Tibial artery (tissue), 4 donors: ENCODE data around the gene SLC25A52.

Experiments
- DNase-seq, 2 donors: peaks; one replicate each; pipeline ENCODE4 v3.0.0-alpha.2; 2019
- H3K27ac ChIP-seq, 2 donors: fragments of 200-600 bp; sonication (generic) in 1 of 2; 1 replicate in 1 of 2; 2 replicates in 1 of 2; pipeline ENCODE4 v1.5.1; 2018 to 2019; ENCODE audit warnings: mild to moderate bottlenecking in 1 of 2
- H3K27me3 ChIP-seq, 2 donors: fragments of 200-600 bp; sonication (generic) in 1 of 2; one replicate each; pipeline versions ENCODE4 v1.5.1 to v1.6.0; 2016 to 2019
- H3K36me3 ChIP-seq, 3 donors: fragments of 200-600 bp; sonication (generic) in 2 of 3; one replicate each; pipeline ENCODE4 v1.5.1; 2016 to 2019; ENCODE audit warnings: mild to moderate bottlenecking in 2 of 3
- H3K4me1 ChIP-seq, 4 donors: fragments of 200-600 bp; sonication (generic) in 2 of 4; 1 replicate in 3 of 4; 2 replicates in 1 of 4; pipeline ENCODE4 v1.5.1; 2016 to 2019
- H3K4me3 ChIP-seq, 2 donors: fragments of 200-600 bp; sonication (generic) in 1 of 2; 1 replicate in 1 of 2; 2 replicates in 1 of 2; pipeline ENCODE4 v1.5.1; 2018 to 2019; ENCODE audit warnings: mild to moderate bottlenecking in 2 of 2
- H3K9me3 ChIP-seq, 3 donors: fragments of 200-600 bp; sonication (generic) in 1 of 3; one replicate each; pipeline ENCODE4 v1.5.1; 2016 to 2019
- CTCF ChIP-seq, 2 experiments: fragments of 200-600 bp in 1 of 2; fragments of 450-650 bp in 1 of 2; IDR thresholded peaks; one replicate each; pipeline ENCODE4 v1.5.1; 2017 to 2019; ENCODE audit warnings: antibody characterized with exemption in 2 of 2, mild to moderate bottlenecking in 1 of 2, moderate library complexity in 1 of 2
- intact Hi-C: fragments of 100-400 bp; cut with DNase I; formaldehyde crosslinking; loops from one replicate; pipeline ENCODE4 v1.15.0; 2023; ENCODE audit warnings: low total_unique reads

The SLC25A52 gene

GRCh38 chr18:31776093-31776492, 15.4 kb upstream of the SLC25A52 start:
- no peaks in the 10 kb centered on the region for H3K4me1 ChIP-seq
- no peaks in the 10 kb centered on the region for H3K36me3 ChIP-seq
- H3K27me3 ChIP-seq: no peaks in the 10 kb centered on the region
- H3K4me3 ChIP-seq: no peak overlapping the region
- no peak overlapping the region for H3K27ac ChIP-seq
- intact Hi-C loops: no loop called here
- TF ChIP-seq CTCF (IDR thresholded peaks at IDR 0.05): no peak
- DNase-seq: no peak
- peaks cover 0 to 20% (median 15%) of the 10 kb centered on the region in 3 donors for H3K9me3 ChIP-seq

DNA sequence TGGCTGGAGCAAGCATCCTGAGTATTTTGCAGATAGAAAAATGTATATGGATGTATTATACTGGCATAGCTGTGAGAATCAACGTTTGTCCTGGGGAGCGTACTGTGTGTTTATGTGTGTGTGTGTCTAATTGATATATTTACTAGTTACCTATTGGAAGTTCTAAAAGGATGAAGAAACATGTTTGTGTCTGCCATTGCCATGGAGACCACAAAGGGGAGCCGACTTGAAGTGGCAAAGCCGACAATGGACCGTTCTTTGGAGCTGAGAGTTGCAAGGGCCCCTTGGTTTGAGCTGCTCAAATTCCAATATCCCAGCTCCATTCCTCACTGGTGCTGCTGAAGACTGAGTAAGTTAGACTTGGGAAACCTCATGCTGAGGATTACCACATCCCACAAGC, 14.3 kb upstream of the SLC25A52 start:
- intact Hi-C loops: no loop called here
- Histone ChIP-seq H3K4me1 (no peaks in the 10 kb centered on the region), H3K27me3 (no peaks in the 10 kb centered on the region)

DNA sequence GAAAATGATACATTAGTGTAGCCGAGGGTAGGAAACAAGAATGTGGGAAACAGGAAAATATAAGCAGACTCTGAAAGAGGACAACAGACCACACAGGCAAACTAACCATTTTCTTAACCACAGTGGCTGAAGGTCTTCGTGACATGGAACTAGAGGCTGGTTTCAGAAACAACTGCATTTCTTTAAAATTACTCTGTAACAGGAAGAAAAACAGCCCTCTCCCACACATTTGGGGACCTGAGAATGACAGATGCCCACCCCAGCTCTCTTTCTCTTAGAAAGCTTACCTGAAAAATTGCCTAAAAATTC, 13.8 kb upstream of the SLC25A52 start:
- H3K27me3 ChIP-seq: no peaks in the 10 kb centered on the region
- DNase-seq: no peak
- intact Hi-C loops: no loop called here
- no peak overlapping the region for H3K4me3 ChIP-seq
- TF ChIP-seq CTCF (IDR thresholded peaks at IDR 0.05): no peak
- no peaks in the 10 kb centered on the region for H3K36me3 ChIP-seq
- H3K9me3 ChIP-seq: peaks cover 0 to 13% (median 9%) of the 10 kb centered on the region in 3 donors
- no peaks in the 10 kb centered on the region for H3K4me1 ChIP-seq
- no peak overlapping the region for H3K27ac ChIP-seq

More for the DNA sequence above, 14.3 kb upstream of the SLC25A52 start:
- TF ChIP-seq CTCF (IDR thresholded peaks at IDR 0.05): no peak
- H3K27ac ChIP-seq: no peak overlapping the region
- no peak for DNase-seq
- H3K36me3 ChIP-seq: no peaks in the 10 kb centered on the region
- peaks cover 0 to 18% (median 13%) of the 10 kb centered on the region in 3 donors for H3K9me3 ChIP-seq
- H3K4me3 ChIP-seq: no peak overlapping the region

- Histone ChIP-seq H3K9me3 (peaks cover 0 to 8% (median 4%) of the 10 kb centered on the region in 3 donors), H3K27me3 (no peaks in the 10 kb centered on the region), H3K27ac (no peak overlapping the region), H3K4me1 (no peaks in the 10 kb centered on the region), H3K36me3 (no peaks in the 10 kb centered on the region), H3K4me3 (no peak overlapping the region)
- TF ChIP-seq CTCF (IDR thresholded peaks at IDR 0.05): no peak
- DNase-seq: no peak
- intact Hi-C loops: no loop called here
Measured at GRCh38 chr18:31773774-31774476, 13.2 kb upstream of the SLC25A52 start.

GRCh38 chr18:31772699-31773098, 12.0 kb upstream of the SLC25A52 start:
- DNase-seq: no peak
- Histone ChIP-seq H3K9me3 (no peaks in the 10 kb centered on the region), H3K27me3 (no peaks in the 10 kb centered on the region), H3K4me3 (no peak overlapping the region), H3K36me3 (no peaks in the 10 kb centered on the region), H3K4me1 (no peaks in the 10 kb centered on the region), H3K27ac (no peak overlapping the region)
- intact Hi-C loops: no loop called here
- no peak for TF ChIP-seq CTCF (IDR thresholded peaks at IDR 0.05)

- Histone ChIP-seq H3K27me3 (no peaks in the 10 kb centered on the region), H3K27ac (no peak overlapping the region), H3K4me3 (no peak overlapping the region), H3K4me1 (no peaks in the 10 kb centered on the region), H3K36me3 (no peaks in the 10 kb centered on the region), H3K9me3 (no peaks in the 10 kb centered on the region)
- intact Hi-C loops: no loop called here
- DNase-seq: no peak
- no peak for TF ChIP-seq CTCF (IDR thresholded peaks at IDR 0.05)
Measured at GRCh38 chr18:31750273-31750672, 10.4 kb downstream of the SLC25A52 start.
